ENCODE measurements around the gene EFNA5.

GRCh38 chr5:107504424-107504823 lies 166.3 kb downstream of the EFNA5 start:
- TF ChIP-seq EP300 (IDR thresholded peaks at IDR 0.05) (no peak), CTCF (IDR thresholded peaks at IDR 0.05) (no peak), POLR2A (IDR thresholded peaks at IDR 0.05) (no peak), POLR2AphosphoS5 (IDR thresholded peaks at IDR 0.05) (no peak)

All from suprapubic skin (tissue), 4 donors.